NCI-H524 (cell line): ENCODE results near the gene NODAL.
A peak's percentile ranks its signal among the peaks of the same experiment; 100 is the strongest.

Experiments used
- DNase-seq, 2 experiments: peaks; one replicate each; lab custom pipeline; 2025; lab: John Stamatoyannopoulos, UW

NODAL gene

DNA sequence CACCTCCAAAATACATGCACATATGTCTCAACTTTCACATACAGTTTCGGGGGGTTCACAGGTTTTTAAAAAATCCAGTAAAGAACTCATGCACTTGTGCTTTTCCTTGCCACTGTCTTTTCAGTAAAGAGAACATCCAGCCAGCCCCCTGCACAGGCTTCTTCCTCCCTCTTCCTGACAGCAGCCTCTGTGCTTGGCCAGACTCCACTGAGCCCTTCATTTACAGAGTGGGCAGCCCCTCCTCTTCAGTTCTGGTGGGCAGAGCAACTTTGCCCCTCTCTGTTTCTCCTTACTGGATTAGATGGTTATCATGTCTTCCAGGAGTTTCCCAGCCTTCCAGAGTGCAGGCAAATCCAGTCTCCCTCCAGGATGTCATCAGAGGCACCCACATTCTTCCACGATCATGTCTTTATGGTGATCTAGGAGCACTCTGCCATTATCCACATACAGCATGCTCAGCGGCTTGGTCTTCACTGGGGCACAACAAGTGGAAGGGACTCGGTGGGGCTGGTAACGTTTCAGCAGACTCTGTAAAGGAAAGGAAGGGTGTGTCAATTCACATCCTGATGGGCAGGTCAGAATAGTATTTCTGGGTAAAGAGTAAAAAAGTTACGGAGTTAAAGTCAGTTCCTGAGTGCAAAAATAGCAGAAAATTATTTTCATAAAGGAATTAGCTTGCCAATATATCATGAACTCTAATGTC lies 8.8 kb downstream of the NODAL start:
- no peak for DNase-seq

DNA sequence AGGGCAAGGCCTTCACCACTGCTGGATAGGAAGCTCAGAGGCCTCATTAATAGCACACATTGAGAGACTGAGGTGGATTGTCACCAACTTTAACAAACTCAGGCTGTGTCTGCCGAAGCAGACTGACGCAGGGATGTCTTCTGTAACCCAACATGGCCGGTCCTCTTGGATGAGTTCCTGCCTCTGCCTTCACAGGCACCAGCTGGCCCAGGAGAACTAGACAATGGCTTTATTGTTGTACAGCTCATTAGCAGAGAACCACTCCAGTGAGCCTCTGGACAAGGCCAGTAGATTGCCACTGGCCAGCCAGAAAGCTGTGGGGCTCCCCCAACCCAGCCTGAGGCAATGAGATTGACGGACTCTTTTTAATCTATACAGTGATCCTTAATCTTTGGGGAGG lies 9.4 kb downstream of the NODAL start:
- no peak for DNase-seq

DNA sequence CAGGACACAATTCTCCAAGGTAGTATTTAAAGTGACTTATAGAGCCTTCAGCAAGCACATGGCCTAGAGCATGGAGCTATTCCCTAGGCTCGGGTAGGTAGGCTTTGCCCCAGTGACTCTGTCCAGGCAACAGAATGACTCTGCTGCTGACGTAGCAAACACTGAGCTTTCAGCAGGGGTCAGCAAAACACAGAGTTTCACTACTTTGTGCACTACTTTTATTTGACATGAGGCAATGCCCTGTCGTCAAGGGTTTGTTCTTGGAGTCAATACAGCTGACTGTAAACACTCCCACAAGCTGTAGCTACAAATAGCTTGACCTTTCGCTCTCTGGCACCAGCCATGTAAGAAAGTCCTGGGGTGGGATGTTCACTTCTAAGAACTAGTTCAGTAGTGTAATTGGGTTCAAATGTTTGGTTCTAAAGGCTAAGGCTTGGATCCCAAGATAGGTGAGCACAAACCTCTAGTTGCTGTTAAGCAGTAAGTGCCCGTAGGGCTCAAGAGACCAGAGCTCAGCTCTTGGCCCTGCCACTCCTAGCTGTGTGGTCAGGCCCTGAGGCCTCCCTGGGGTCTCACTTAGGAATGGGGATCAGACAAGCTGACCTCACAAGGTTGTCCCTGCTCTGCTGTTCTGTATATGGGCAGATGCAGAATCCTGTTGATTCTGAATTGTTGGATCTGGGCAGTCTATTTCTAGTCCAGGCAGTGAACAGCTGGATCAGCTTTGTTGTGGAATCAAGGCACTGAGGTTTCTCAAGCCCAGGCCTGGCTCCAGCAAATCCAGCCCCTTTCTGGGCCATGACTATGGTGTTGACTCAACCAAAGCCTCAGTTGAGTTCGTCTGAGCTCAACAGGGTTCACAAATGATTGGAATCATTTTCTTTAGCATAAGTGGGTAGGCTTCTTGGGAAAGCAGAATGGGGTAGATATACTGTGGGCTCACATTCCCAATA lies 10.7 kb downstream of the NODAL start:
- no peak for DNase-seq

DNA sequence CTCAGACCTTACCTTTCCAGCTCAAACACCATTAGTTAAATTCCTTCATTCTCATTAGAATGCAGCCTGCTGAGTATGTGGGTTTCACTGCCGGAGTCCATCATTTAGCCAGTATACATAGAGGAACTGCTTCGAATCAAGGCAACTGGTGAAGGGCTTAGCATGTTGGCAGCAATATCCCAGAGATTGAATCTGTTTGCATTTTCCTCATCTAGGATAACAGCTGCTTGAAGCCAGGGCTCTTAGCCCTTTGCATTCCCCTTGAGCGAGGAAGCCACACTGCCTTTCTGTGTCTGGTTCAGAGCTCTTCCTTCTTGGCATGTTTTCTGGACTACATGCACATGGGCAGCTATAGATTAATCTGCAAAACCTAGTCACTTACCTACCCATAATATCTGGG lies 14.7 kb downstream of the NODAL start:
- no peak for DNase-seq

DNA sequence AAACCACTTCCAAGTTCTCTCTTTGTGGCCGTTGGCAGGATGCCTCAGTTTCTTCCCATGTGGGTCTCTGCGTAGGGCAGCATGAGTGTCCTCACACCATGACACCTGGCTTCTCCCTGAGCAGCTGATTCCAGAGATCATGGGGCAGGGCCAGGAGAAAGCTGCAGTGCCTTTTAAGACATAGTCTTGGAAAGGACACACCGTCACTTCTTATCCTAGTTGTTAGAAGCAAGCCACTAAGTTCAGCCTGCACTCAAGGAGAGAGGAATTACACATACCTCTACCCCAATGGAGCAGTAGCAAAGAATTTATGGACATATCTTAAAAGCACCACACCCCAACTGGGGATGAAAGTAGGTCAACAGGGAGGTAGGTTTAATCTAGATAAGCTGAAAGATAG lies 16.4 kb downstream of the NODAL start:
- no peak for DNase-seq

DNA sequence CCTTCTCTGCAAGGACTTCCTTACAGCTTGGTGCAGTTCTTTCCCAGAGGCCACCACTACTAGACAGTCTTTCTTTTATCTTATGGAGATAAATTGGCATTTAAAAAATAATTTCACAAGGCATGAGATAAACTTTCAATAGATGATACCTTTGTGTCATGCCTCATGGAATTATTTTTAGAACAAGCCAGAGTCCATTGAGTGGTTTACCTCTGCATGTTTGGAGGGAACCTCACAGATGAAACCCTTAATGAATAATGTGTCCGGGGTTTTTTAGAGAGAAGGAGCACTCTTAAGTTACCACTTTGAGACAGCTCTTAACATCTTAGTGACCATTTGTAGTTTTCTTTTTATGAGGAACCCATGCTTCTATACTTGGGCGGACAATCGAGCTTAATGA lies 17.2 kb downstream of the NODAL start:
- no peak for DNase-seq

DNA sequence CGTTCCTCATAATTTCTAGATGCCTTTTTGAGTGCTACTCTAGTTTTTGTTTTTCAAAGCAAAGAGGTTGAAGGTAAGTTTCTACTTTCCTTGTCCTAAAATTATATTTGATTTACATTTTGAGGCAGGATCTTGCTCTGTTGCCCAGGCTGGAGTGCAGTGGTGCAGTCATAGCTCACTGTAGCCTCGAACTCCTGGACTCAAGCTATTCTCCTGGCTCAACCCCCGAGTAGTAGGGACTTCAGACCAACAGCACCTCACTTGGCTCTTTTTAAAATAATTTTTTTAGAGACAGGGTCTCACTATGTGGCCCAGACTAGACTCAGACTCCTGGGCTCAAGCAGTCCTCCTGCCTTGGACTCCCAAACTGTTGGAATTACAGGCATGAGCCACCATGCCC lies 22.8 kb downstream of the NODAL start:
- no peak for DNase-seq

DNA sequence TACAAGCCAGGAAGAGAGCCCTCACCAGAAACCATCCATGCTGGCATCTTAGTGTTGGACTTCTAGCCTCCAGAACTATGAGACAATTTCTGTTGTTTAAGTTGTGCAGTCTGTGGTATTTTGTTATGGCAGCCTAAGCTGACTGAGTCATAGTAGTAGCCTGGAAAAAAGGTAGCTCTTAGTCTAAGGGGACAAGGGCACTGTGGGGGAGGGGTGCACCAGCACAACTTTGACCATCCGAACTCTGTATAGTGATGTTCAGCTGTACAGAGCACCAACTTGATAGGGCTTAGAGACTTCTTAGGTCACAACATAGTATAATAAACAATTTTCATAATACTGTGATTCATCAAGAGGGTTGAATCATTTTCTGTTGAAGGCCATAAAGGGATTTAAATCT lies 23.3 kb downstream of the NODAL start:
- no peak for DNase-seq

DNA sequence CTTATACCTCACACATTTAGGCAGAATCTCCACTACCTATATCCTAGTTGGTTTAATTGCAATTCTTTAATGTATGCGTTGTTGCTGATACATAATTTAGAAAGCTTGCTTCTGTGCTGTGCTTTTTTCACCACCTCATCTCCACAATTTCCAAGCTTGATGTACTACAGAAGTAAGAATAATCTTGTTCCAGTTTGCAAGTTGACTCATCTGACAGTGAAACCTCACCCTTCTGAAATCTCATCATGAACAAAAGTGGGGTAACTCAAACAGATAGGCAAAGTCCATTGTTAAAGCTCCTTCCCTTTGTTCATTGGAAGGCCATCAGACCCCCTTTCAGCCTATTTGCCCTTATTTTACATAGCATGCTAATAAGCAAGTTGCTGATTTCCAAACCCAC lies 23.9 kb downstream of the NODAL start:
- DNase-seq = no peak

DNA sequence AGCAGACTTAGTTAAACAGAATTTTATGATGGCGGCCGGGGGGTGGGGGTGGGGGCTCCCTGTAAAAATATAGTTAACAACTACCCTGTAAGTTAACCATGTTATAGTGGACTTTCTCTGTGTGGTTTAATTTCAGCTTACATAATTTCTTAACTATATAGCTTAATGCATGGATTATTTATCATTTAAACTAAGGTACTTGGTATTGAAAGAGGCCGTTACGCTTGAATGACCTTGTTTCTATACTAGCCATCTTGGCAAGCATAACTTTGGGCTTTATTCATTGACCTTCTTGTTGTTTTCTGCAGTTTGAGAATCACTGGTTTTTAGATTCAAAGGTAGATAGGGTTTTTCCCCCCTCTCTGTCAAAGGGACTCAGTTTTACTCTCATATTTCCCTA lies 29.1 kb downstream of the NODAL start:
- DNase-seq = no peak

DNA sequence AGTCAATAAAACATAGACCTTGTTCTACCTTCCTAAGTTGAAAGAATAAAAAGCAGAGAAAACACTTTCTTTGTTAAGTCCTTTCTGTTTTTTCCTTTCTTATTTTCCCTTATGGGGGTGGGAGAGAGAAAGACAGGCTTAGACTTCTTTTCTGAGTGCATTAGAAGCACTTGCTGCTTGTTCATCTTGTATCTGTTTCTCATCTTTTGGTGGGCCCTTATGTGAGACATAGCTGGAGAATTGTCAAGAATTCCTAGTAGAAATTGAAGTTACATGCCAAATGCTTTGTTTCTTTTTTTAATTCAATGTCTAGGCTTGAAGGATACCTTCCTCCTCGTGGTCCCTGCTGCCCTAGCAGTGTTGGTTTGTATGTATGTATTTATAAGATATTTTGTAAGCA lies 30.9 kb downstream of the NODAL start:
- no peak for DNase-seq

DNA sequence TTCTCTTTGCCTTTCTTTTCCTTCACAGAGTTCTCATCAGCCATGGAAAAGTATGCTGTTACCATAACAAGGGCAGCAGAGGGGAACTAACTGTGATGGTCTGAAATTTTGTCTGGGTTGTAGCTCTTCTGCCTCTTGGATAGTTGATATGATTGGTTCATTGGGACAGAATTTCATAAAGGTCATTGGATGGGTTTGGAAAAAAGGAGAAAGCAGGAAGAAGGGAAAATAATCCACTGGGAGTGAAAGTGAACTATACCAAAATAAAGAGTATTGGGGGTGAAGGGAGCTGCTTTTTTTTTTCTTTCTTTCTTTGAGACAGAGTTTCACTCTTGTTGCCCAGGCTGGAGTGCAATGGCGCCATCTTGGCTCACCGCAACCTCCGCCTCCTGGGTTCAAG lies 31.7 kb downstream of the NODAL start:
- no peak for DNase-seq

DNA sequence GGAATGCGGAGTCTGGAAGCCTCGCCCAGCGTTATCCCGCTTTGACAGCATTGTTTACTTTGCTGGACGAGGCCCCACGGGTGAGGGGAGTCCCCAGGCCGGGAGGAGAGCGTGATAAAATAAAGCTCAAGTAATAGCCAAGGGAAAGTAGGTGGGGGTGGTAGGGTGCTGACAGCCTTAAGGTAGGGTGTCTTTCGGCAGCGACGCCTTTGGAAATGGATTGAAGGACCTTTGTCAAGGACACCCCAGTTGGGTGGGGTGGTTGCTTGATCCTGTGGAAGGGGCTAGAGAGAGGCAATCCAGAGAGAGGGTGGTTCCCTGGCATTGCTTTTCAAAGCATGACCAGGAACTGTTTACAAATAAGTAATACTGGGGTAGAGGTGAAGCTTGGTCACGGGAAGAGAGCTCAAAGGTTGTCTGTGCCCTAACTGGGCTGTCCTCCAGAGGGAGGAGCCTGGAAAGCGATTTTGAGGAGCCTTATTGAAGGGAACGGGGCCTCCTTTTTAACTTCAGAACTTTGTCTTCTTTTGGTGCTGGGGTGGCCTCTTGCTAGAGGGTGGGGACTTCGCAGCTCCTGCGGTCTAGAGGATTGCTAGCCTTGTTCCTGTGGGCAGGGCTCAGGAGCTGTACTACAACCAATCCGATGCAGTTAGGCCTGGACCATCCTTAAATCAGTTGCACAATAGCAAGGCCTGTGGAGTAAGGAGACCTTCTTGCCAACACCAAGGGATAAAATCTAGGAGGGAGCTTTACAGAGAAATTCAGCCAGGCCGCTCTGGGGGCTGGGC lies 36.2 kb downstream of the NODAL start:
- no peak for DNase-seq

DNA sequence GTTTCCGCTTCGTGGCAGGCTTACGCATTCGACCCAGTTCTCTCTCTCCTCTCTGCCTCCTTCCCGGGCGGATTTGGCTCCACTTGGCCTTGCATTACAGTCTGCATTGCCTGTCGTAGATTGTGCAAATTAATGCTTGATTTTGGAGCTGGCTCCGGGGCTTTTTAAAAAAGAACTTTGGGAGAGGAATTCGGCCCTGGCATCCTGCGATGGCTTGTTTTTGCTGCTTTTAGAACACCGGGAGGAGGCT lies 36.8 kb downstream of the NODAL start:
- DNase-seq = no peak

DNA sequence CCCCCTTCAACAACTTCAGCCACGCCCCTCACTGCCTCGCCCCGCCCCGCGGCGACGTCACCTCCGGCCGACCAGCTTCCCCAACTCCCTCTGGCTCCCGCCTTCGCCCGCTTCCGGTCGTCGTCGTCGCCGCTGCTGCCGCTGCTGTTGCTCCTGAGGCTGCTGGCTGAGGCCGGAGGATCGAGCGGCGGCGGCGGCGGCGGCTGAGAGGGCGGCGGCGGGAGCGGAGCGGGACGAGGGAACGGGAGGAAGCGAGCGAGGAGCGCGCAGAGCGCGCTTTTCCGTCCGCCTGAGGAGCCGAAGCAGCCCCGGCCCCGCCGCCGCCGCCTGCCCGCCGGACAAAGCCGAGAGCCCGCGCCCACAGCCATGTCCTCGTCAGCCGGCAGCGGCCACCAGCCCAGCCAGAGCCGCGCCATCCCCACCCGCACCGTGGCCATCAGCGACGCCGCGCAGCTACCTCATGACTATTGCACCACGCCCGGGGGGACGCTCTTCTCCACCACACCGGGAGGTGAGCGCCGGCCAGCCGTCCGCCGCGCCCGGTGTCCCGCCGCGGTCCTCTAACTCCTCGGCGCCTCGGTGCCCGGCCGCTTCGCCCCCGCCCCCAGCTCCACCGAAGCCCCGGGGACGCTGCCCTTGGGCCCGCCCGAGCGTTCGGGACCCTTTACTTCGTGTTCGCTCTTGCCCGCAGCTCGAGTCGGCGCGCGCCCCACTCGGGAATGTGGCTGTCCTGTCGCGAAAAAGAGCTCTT lies 37.3 kb downstream of the NODAL start, which contains the start of gene EIF4EBP2:
EIF4EBP2 (plus strand) TSS at position 110 of the 751 bp plus-strand sequence; CDS start at position 367, 257 bp downstream.
- peak; percentile 56 to 75 for DNase-seq

DNA sequence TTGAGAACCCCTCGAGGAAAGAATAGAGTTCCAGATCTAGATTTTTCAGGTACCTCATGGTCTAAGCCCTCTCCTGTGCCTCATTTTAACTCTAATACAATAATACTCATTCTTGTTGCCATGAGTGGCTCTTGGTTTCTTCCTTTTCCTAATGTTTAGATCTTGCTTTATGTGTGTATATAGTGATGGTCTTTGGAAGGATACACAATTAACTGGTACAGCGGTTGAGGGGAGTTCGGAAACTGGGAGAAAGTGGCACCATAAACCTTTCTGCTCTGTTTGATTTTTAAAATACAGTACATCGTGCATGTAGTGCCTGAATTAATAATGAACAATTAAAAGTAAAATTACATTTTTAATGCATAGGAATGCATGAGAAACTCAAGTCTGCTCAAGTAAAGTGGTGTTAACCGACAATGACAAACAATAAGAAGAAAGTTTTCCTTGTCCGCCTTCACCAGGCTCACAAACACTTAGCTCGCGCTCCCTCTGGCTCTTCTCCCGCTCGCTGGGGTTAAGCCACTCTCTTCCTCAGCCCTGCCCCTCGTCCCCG lies 37.9 kb downstream of the NODAL start:
- no peak for DNase-seq

DNA sequence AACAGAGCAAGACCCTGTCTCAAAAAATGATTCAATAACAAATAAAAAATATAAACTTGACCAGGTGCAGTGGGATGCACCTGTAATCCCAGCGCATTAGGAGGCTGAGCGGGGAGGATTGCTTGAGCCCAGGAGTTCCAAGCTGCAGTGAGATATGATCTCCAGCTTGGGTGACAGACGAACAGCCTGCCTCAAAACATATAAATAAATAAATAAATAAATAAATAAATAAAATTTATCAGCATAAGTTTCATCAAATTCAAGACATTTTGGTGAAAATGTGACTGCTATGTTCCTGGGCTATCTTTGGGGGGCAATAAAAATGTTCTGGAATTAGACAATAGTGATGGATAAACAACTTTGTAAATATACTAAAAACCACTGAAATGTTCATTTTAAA lies 42.3 kb downstream of the NODAL start:
- no peak for DNase-seq

DNA sequence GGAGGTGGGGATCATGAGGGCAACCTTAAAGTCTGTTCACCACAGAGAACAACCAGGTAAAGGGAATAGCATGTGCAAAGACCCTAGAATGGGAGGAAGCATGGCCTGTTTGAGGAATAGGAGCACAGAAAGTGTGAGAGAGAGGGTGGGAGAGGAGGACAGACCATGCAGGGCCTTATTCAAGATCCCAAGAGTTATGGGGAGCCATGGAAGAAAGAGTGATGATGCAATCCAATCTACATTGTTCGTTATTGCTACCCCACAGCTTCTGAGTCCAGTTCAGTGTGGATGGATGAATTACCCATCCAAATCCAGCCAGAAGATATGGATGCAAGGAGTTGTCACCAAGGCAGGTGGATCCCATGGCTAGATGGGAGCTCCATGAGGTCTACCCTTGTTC lies 45.3 kb downstream of the NODAL start:
- DNase-seq = no peak

DNA sequence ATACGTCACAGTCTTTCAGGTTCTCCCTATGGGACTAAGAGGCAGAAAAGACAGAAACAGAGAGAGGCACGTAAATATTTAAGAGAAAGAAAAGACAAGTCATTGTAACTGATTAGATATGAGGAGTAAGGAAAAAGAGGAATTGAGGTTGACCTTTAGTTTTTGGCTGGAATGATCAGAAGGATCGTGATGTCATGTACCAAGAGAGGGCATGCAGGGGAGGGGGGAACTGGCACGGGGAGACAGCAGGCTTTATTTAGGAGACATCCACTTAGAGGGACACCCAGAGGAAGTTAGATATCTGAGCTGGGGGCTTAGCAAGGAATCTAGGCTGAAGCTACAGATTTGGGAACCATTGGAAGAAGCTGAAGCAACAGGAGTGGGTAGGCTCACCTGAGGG lies 49.8 kb downstream of the NODAL start:
- no peak for DNase-seq
